Thyroid gland (tissue), 4 donors: Measurements from ENCODE around the gene STAG1.

Experiments used
- POLR2A ChIP-seq, 2 donors: fragments of 450-650 bp; IDR thresholded peaks; one replicate each; pipeline ENCODE4 v1.6.1; 2017; ENCODE audit warnings: antibody characterized with exemption in 2 of 2, mild to moderate bottlenecking in 2 of 2, moderate library complexity in 1 of 2
- TF ChIP-seq, protein P1 (sequence below), 6 experiments: fragments of 200-600 bp in 3 of 6; fragments of 450-650 bp in 3 of 6; sonication (generic) in 3 of 6; IDR thresholded peaks; one replicate each; pipeline ENCODE4 v1.5.1; 2016 to 2019; ENCODE audit warnings: antibody characterized with exemption in 6 of 6, mild to moderate bottlenecking in 2 of 6, inconsistent platforms in 1 of 6, moderate library complexity in 1 of 6

GRCh38 chr3:136518102-136518501 is 234.1 kb downstream of the STAG1 start:
- TF ChIP-seq, protein P1, sequence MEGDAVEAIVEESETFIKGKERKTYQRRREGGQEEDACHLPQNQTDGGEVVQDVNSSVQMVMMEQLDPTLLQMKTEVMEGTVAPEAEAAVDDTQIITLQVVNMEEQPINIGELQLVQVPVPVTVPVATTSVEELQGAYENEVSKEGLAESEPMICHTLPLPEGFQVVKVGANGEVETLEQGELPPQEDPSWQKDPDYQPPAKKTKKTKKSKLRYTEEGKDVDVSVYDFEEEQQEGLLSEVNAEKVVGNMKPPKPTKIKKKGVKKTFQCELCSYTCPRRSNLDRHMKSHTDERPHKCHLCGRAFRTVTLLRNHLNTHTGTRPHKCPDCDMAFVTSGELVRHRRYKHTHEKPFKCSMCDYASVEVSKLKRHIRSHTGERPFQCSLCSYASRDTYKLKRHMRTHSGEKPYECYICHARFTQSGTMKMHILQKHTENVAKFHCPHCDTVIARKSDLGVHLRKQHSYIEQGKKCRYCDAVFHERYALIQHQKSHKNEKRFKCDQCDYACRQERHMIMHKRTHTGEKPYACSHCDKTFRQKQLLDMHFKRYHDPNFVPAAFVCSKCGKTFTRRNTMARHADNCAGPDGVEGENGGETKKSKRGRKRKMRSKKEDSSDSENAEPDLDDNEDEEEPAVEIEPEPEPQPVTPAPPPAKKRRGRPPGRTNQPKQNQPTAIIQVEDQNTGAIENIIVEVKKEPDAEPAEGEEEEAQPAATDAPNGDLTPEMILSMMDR (IDR thresholded peaks at IDR 0.05), result no peak
- no peak for TF ChIP-seq POLR2A (IDR thresholded peaks at IDR 0.05)
